Amniotic stem cell (primary cell): ENCODE measurements around the gene ELANE.

Experiments
- DNase-seq: peaks from one replicate; lab custom pipeline; 2025; lab: John Stamatoyannopoulos, UW

ELANE gene

GRCh38 chr19:898663-899062, 46.6 kb downstream of the ELANE start:
- no peak for DNase-seq

GRCh38 chr19:899336-900042, 47.4 kb downstream of the ELANE start:
- DNase-seq = no peak

GRCh38 chr19:900043-900301, 47.9 kb downstream of the ELANE start:
- no peak for DNase-seq

DNA sequence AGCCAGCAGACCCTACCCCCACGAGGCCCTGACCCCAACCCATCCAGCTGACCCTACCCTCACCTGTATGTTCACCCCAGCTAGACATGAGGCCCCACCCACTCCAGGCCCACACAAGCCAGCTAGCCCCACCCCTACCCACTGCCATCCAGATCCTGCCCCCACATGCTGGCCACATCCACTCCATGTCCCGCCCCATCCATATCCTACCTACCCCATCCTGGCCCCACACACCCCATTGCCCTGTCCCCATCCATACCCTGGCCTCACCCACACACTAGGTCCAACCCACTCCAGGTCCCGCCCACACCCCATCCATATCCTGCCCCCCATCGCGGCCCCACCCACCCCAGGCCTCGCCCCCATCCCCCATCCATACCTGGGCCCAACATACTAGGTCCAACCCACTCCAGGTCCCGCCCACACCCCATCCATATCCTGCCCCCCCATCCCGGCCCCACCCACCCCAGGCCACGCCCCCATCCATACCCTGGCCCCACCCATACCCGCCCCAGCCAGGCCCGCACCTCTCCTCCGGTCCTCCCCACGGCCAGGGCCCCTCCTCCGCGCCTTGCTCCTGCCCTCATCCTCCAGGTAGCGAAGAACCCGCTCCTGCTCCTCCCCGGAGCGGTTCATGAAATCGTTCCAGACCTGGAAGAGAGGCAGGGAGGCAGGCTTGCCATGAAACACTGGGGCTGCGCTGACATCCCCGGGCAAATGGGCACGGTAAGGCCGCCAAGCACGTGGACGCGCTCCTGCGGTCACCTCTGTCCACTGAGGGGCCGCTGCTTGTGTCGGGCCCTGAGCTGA, 48.4 kb downstream of the ELANE start:
- DNase-seq = no peak

DNA sequence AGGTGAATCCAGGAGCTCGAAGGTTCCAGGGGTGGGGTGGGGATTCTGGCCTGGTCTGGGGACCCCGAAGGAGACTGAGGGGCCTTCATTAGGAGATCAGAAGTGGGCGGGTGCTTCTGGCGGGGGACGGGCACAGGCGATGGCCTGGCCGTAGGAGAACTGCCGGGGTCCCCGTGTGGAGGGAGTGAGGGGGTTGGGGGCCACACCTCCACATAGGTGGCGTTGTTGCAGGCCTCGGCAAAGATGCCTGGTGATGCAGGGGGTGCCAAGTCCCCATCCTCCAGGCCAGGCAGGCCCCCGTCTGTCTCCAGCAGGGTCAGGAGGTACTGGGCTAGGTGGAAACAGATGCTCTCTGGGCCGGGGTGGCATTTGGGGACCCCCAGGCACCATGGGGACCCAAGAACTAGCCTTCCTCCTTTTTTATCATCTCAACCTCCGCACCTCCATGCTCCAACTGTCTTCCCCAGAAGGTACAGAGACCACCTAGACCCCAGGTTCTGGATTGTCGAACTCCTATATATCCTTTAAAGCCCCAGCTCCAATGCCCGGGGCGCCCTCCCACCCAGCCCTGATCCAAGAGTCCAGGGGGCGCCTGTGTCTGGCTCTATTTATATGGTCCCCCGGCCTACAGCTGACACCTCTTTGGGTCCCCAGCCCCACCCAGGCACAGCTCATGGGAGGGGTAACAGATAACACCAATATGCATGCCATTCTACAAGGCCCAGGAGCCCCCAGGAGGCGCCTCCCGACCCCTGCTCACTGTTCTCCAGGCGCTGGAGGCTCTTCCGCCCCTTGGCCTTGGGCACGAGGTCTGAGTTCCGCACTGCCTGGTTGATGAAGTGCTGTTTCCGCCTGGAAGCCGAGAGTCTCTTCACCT, 49.4 kb downstream of the ELANE start:
- no peak for DNase-seq

DNA sequence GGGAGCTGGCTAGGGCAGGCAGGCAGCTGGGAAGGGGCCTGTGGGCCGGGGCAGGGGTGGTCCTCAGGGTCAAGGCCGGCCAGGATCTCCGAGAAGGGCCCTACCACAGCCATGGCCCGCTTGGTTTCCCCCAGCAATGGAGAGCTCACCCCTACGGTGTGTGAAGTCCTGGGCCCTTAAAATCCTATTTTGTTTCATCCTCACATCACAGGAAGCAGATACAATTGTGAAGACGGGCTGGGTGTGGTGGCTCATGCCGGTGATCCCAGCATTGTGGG, 49.9 kb downstream of the ELANE start:
- DNase-seq = no peak

GRCh38 chr19:902446-903226, 50.5 kb downstream of the ELANE start:
- no peak for DNase-seq

- DNase-seq = no peak
Observed at GRCh38 chr19:903266-903797, 51.2 kb downstream of the ELANE start.

- DNase-seq = no peak
Observed at GRCh38 chr19:904545-904944, 52.4 kb downstream of the ELANE start.
